ENCODE data around the gene ACVRL1. TPM values are rescaled to one million over a fixed set of nuclear protein-coding genes. Genes with fewer than 3 reads are reported as not detected.
"Not testable (repeated sequence)": the region's sequence is repeated elsewhere in the genome, so short reads cannot be mapped to it uniquely, and the experiment has no call there.

The ACVRL1 gene
- total RNA-seq, 4 donors from 2014 or later = 2.0 to 71.3 (median 14.5) TPM

- Histone ChIP-seq H3K9me3 (no peaks in the 10 kb centered on the region), H3K36me3 (no peaks in the 10 kb centered on the region), H3K4me1 (peaks cover 0 to 22% (median 4%) of the 10 kb centered on the region in 3 donors), H3K27me3 (peaks cover 0 to 19% (median 0%) of the 10 kb centered on the region in 4 donors), H3K4me3 (no peak overlapping the region), H3K27ac (no peak overlapping the region)
- TF ChIP-seq, protein P1, sequence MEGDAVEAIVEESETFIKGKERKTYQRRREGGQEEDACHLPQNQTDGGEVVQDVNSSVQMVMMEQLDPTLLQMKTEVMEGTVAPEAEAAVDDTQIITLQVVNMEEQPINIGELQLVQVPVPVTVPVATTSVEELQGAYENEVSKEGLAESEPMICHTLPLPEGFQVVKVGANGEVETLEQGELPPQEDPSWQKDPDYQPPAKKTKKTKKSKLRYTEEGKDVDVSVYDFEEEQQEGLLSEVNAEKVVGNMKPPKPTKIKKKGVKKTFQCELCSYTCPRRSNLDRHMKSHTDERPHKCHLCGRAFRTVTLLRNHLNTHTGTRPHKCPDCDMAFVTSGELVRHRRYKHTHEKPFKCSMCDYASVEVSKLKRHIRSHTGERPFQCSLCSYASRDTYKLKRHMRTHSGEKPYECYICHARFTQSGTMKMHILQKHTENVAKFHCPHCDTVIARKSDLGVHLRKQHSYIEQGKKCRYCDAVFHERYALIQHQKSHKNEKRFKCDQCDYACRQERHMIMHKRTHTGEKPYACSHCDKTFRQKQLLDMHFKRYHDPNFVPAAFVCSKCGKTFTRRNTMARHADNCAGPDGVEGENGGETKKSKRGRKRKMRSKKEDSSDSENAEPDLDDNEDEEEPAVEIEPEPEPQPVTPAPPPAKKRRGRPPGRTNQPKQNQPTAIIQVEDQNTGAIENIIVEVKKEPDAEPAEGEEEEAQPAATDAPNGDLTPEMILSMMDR (IDR thresholded peaks at IDR 0.05) = no peak
- TF ChIP-seq POLR2A (IDR thresholded peaks at IDR 0.05) = no peak
- DNase-seq = no peak
- 76 to 81% methylated on average over 4 of the region's 4 CpGs for WGBS, 2 donors
- intact Hi-C loops (cut with DNase I) = no loop called here
These were observed 23.2 kb upstream of the ACVRL1 start for GRCh38 chr12:51883998-51884675.

- Histone ChIP-seq H3K27me3 (peaks cover 0 to 21% (median 0%) of the 10 kb centered on the region in 4 donors), H3K36me3 (no peaks in the 10 kb centered on the region), H3K4me1 (peaks cover 0 to 22% (median 4%) of the 10 kb centered on the region in 3 donors), H3K4me3 (no peak overlapping the region), H3K27ac (no peak overlapping the region), H3K9me3 (no peaks in the 10 kb centered on the region)
- 80 to 84% methylated on average over 11 of the region's 11 CpGs for WGBS, 2 donors
- TF ChIP-seq POLR2A (IDR thresholded peaks at IDR 0.05) = no peak
- TF ChIP-seq, protein P1 (IDR thresholded peaks at IDR 0.05) = no peak
- no peak for DNase-seq
- intact Hi-C loops (cut with DNase I) = no loop called here
These were observed 22.6 kb upstream of the ACVRL1 start for GRCh38 chr12:51884676-51885229.

GRCh38 chr12:51885294-51886020, 21.8 kb upstream of the ACVRL1 start:
- H3K4me3 ChIP-seq; H3K9me3 ChIP-seq; intact Hi-C loops (cut with DNase I); H3K36me3 ChIP-seq; DNase-seq: not testable (repeated sequence)
- 72 to 85% methylated on average over 9 to 10 of the region's 10 CpGs for WGBS, 2 donors
- peaks cover 0 to 22% (median 4%) of the 10 kb centered on the region in 3 donors for H3K4me1 ChIP-seq
- peaks cover 0 to 21% (median 0%) of the 10 kb centered on the region in 4 donors for H3K27me3 ChIP-seq
- H3K27ac ChIP-seq = peak overlapping the region in 3 of 4 donors; percentile 59 to 68 (median 62)

GRCh38 chr12:51886021-51886710, 21.1 kb upstream of the ACVRL1 start:
- H3K4me1 ChIP-seq = peaks cover 0 to 22% (median 4%) of the 10 kb centered on the region in 3 donors
- H3K9me3 ChIP-seq = no peaks in the 10 kb centered on the region
- peak overlapping the region; percentile 3 to 68 (median 48) for H3K27ac ChIP-seq
- no peak overlapping the region for H3K4me3 ChIP-seq
- no peaks in the 10 kb centered on the region for H3K36me3 ChIP-seq
- no peak for TF ChIP-seq POLR2A (IDR thresholded peaks at IDR 0.05)
- TF ChIP-seq, protein P1 (IDR thresholded peaks at IDR 0.05) = no peak
- peaks cover 0 to 21% (median 0%) of the 10 kb centered on the region in 4 donors for H3K27me3 ChIP-seq
- intact Hi-C loops (cut with DNase I) = no loop called here
- 33 to 61% methylated on average over 8 to 10 of the region's 10 CpGs for WGBS, 2 donors
- DNase-seq = no peak

DNA sequence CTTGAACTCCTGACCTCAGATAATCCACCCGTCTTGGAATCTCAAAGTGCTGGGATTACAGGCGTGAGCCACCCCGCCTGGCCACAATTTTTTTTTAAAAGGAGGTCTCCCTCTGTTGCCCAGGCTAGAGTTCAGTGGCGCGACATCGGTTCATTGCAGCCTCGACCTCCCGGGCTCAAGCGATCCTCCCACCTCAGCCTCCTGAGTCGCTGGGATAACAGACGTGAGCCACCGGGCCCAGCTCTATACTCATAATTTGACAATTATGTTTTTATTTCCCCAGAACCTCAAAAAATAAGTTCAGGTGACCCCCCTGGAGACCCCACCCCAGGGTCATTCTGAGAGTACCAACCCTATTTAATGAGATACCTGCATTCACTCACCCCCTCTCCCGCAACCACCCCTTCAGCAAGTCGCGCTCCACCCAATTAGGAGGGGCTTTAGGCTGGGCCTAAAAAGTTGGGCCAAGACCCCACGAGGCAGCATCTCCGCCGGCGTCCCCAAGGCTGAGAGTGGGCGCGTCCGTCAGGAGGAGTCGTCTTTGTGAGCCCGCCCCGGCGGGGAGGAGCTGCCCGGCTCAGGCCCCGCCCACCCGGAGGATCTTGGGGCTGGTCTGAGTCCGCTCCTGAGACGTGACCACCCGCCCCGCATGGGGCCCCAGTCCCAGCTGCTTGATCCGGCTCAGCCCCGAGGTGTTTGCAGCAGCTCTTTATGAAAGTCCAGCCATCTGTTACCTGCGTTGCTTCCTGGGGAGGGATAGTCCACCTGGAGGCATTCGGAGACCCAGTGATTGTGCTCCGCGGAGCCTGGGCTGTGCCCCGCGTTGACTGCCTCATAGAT, 19.6 kb upstream of the ACVRL1 start, which contains the start of gene ANKRD33:
Gene ANKRD33, plus strand, starts transcription at position 628 of the 840 bp plus-strand sequence. Its CDS starts 84 bp downstream, at position 712.
- Histone ChIP-seq H3K4me3 (no peak within 1 kb of the TSS), H3K4me1 (peaks cover 0 to 22% (median 4%) of the 10 kb centered on the region in 3 donors), H3K27me3 (peaks cover 0 to 21% (median 0%) of the 10 kb centered on the region in 4 donors), H3K36me3 (no peaks in the 10 kb centered on the region), H3K9me3 (no peaks in the 10 kb centered on the region), H3K27ac (no peak within 1 kb of the TSS)
- WGBS, 2 donors = 73 to 93% methylated on average over 12 to 16 of the region's 41 CpGs
- intact Hi-C loops (cut with DNase I) = no loop called here
- no peak for DNase-seq
- TF ChIP-seq, protein P1 (IDR thresholded peaks at IDR 0.05) = no peak
- no peak for TF ChIP-seq POLR2A (IDR thresholded peaks at IDR 0.05)
